ENCODE results near the gene CBR3. TPM values are rescaled to one million over a fixed set of nuclear protein-coding genes. Genes with fewer than 3 reads are reported as not detected.
A peak's percentile ranks its signal among the peaks of the same experiment; 100 is the strongest.

CBR3 gene
- total RNA-seq, 1 donor from 2014 or later, result not detected

DNA sequence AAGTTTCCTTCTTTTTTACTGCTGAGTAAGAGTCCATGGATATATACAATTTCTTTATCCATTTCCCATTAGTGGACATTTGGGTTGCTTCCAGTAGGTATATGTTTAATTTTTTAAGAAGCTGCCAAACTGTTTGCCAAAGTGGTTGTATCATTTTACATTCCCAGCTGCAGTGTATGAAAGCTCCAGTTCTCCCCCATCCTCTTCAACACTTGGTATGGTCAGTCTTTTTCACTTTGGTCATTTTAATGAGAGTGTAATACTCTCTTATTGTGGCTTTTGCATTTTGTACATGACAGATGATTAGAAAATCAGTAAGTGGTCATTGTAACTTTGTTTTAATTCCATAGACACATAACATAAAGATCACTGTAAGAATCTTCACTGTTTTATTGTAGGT is 44.3 kb downstream of the CBR3 start:
- DNase-seq (ENCODE audit: low spot score) (no peak), ATAC-seq (no peak)

DNA sequence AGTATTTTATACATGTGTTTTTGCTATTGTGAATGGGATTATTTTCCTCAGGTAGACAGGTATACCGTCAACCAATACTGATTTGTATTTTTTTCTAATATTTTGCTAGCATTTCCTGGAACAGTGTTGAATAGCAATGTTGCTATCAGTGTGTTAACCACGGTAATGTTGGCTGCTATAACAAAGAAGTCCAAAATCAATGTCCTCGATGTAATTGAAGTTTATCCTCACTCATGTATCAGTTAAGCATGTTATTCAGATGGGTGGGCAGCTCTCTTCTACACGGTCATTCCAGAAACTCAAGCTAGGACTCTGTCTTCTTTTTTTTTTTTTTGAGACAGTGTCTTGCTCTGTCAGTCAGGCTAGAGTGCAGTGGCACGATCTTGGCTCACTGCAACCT is 46.1 kb downstream of the CBR3 start:
- ATAC-seq (no peak), DNase-seq (ENCODE audit: low spot score) (no peak)

DNA sequence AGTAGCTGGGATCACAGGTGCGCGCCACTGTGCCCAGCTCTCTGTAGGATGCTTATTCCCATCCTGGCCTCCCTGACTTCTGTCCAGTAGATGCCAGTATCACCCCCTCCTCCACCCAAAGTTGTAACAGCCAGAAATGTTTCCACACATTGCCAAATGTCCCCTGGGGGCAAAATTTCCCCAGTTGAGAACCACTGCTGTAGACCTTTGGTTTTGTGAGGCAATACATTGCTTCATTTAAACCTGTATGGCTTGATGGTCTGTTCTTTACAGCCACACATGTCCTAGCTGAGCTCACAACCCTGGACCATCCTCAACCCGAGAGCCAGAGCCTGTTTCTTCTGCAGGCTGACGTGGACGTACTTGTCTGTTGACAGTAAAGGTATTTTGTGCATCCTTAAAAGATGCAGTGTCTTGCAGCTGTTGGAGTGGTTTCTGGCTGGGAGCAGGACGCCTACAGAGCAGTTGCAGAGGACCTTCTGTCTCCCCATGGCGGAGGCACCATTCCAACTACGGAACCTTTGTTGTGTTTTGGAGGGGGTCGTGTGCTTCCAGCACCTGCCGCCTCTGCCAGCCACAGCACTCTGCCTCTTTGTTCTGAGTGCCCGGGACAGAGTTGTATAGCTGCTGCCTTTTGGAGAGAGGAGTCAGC is 48.4 kb downstream of the CBR3 start:
- peak; percentile 76 for ATAC-seq
- DNase-seq (ENCODE audit: low spot score), result peak; percentile 75

DNA sequence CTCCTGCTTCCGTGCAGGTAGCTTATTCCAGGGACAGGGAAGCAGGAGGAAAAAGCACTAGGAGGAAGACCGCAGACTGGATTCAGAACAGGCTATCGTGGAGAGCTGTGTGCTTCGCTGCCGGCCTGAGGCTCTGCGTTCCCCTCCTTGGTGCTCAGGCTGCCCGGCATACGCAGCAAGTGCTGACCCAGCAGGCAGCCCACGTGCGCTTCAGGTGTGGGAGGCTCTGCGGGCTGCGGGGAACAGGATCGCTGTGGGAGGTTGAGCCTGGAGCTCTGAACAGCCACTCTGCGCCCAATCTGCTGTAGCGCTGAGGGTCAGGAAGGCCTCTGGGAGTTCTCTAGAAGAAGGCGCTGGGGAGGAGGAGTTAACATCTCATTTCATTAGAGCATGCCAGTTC is 49.7 kb downstream of the CBR3 start:
- no peak for DNase-seq (ENCODE audit: low spot score)
- ATAC-seq, result no peak

DNA sequence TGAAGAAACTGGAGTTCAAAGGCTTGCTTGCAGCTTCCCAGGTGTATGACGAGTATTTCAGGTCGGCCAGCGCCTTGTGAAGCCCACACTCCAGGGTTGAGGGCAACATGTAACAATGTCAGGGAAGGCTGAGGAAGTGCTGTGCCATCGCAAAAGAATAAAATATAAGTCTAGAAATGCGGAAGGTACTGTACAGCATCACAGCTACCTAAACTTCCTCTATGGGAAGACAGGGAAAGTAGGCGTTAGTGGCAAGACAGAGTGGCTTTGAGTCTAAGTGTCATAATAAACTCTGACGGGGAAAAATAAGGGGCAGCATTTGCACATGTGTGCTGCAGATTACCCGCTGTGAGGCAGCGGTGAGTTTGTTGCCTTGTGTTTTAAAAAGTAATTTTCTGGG is 50.6 kb downstream of the CBR3 start:
- ATAC-seq, result no peak
- no peak for DNase-seq (ENCODE audit: low spot score)

DNA sequence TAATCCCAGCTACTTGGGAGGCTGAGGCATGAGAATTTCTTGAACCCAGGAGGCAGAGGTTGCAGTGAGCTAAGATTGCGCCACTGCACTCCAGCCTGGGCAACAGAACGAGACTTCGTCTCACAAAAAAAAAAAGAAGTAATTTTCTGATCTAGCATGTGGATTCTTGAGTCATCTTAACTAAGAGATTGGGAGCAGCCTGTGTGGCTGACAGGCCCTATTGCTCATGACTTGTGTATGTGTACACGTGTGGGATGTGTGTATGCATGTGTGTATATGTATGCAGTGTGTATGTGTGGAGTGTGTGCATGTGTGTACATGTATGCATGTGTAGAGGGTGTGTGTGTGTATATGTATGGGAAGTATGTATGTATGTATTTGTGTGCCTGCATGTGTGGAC is 51.2 kb downstream of the CBR3 start:
- no peak for ATAC-seq
- DNase-seq (ENCODE audit: low spot score), result no peak

DNA sequence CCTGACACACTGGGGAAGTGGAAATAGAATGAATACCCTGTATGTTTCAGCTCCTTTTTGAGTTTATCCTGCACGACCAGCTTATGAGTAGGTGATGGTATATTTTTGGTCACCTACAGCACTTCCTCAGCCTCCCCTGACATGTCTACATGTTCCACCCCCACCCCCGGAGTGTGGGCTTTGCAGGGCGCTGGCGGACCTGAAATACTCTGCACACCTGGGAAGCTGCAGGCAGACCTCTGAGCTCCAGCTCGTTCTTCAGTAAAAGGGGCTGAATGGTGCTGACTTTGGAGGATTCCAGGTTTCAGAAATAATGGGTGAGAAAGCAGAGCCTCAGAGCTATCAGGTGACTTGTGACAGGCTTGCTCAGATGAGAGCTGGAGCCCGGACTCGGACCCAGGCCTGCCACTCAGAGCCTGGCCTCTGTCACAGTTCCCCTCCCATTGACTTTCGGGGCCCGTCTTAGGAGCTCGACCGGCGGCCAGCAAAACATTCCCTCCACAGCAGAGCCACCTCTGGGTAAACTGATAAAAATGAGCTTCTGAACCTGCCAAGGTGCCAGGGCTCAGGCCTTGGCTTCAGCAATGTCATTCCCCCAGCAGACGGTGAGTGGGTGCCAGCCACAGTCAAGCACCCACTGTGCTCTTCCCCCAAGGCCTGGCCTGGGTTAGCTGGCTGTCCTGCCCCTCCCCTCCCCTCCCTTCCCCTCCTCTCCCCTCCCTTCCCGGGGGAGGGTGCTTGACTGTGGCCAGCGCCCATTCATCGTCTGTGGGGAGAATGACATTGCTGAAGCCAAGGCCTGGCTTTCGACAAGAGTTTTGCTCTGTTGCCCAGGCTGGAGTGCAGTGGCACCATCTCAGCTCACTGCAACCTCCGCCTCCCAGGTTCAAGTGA is 51.9 kb downstream of the CBR3 start:
- DNase-seq (ENCODE audit: low spot score), result no peak
- peak; percentile 2 for ATAC-seq

DNA sequence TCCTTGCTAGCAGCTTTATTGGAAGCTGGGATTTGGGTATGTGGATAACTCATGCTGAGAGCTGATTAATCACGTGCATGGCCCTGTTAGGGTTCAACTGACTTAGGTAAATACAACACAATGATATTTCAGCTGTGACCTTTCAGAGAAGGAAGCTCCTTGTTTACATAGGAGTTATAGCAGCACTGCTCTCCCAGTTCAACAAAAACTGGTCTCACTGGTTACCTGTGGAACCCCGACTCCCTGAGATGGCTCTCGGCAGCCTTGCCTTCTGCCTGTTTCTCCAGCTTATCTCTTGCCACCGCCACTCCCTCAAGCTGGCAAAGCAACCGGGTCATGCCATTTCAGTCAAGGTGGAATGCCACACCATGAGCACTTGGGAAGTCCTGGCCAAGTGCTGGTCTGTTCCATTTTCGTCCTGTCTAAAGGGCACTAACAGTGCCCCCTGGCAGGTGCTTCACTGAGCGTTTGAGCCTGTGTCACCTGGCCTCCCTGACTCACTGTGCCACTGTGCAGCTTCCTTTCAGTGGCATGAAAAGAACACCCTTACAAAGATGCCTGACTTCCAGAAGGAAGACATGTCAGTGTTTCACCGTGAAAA is 53.3 kb downstream of the CBR3 start:
- ATAC-seq, result peak; percentile 95

DNA sequence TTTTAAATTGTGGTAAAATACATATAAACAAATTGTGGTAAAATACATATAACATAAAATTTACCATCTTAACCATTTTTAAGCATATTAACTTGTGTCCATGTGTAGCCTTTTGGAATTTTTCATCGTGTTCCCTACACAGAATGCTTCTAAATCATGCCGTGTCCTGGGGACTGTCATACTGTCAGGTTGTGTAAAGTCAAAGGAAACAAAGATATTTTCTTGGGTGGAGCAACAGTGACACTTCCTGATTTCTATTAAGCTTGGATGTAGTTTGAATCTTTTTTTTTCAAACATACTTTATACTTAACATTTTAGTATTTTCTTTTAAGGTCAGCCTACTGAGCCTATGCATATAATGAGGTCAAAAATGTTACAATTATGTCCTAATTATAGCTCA is 54.1 kb downstream of the CBR3 start:
- ATAC-seq (no peak), DNase-seq (ENCODE audit: low spot score) (no peak)

More for the DNA sequence above, 53.3 kb downstream of the CBR3 start:
- peak; percentile 91 for DNase-seq (ENCODE audit: low spot score)

DNA sequence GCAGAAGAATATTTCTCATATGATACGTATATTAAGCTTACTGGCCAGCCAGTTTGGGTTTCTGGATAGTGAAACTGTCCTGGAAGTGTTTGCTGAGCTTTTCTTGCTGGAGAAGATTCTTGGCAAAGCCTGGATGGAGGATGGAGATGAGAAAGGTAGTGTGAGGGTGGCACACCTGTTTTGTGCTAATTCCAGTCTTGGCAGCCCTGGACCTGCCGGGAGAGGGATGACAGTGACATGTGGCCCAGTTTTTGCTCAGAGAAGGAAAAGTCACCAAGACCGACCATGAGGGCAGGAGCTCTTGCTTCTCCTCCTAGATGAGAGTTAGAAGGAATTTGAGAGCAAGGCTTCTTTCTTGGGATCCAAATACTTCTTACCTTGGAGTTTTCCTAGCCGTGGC is 55.9 kb downstream of the CBR3 start:
- no peak for ATAC-seq
- DNase-seq (ENCODE audit: low spot score), result no peak

DNA sequence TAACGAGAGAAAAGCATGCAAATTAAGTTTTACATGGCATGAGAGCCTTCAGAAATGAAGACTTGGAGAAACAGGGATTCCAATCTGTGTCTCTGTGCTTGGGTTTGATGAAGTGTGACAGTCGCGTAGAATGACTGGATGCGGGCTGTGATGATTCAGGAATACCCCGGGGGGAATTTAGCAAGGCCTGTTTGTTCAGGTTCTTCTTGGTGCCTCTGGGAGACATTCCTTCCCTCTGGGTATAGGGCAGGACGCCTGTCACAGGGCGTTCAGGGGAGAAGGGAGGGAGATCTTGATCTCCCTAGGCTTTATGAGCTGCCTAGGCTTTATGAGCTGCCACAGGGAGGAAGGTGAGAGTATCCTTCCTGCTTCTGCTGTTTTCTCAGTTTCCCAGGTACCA is 58.3 kb downstream of the CBR3 start:
- no peak for ATAC-seq
- DNase-seq (ENCODE audit: low spot score), result no peak

DNA sequence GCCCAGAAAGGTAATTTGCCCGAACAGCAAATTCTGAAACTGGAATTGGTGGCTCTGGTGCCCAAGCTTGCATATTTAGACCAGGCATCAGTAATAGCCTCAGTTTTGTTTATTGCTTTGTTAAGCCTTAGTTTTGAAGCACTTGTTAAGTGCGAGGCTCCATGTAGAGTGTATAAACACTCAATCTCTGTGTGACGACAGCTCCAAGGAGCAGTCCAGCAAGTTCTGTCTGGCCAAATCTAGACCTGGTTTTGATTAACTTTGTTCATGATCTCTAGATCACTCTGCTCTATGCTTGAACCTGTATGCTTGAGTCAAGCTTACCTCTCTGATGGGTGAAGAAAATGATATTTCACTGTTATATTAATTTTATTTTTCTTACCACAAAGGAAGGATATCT is 59.1 kb downstream of the CBR3 start:
- no peak for ATAC-seq

DNA sequence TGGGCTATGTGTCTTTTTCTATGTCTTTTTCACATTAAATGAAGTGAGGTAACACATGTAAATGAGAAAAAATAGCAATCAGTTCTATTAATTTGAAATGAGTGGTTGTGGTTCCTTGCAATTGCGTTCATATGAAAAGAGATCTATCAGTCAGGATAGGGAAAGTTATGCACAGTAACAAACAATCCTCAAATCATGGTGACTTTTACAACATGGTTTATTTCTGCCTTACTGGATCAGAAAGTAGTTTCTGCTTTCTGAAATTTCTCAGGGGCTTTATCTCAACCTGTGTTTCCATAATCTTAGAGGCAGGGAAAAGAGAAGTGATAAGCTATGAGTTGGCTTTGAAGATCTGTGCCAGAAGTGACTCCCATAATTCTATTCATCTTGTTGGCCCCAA is 60.7 kb downstream of the CBR3 start:
- ATAC-seq, result no peak
- no peak for DNase-seq (ENCODE audit: low spot score)

More for the DNA sequence above, 59.1 kb downstream of the CBR3 start:
- no peak for DNase-seq (ENCODE audit: low spot score)

Other genes starting within 250 kb of the CBR3 start
- gene SETD4, start 74.6 kb upstream of the CBR3 start, total RNA-seq, result 5.8 TPM
- 152 TPM for gene CBR1, start 65.1 kb upstream of the CBR3 start, total RNA-seq
- gene DOP1B, start 21.7 kb downstream of the CBR3 start, total RNA-seq, result 23.6 TPM
- 12.6 TPM for gene MORC3, start 185.1 kb downstream of the CBR3 start, total RNA-seq

Measured in left lobe of liver (tissue), 2 donors.